Measurements from ENCODE around the gene MYO9A. TPM values are rescaled to one million over a fixed set of nuclear protein-coding genes. Genes with fewer than 3 reads are reported as not detected.
"Not testable (repeated sequence)": the region's sequence is repeated elsewhere in the genome, so short reads cannot be mapped to it uniquely, and the experiment has no call there.

MYO9A gene
- total RNA-seq, 1 donor from 2014 or later, result 73.4 TPM

DNA sequence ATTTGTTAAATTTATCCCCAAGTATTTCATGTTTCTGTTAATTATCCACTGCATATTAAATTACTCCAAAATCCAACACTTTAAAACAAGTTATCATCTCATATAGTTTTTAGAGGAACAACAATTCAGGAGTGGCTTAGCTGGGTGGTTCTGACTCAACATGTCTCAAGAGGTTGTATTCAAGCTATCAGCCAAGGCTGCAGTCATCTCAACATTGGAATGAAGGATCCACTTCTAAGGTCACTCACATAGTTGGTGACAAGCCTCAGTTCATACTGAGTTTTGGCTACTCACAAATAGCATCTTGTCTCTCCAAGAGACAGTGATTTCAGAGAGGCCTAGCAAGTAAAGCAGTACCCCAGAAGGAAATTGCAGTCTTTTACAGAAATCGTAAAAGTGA is 172.9 kb downstream of the MYO9A start:
- DNase-seq (ENCODE audit: low spot score), result no peak

GRCh38 chr15:71943806-71944205 is 174.1 kb downstream of the MYO9A start:
- DNase-seq (ENCODE audit: low spot score), result no peak

DNA sequence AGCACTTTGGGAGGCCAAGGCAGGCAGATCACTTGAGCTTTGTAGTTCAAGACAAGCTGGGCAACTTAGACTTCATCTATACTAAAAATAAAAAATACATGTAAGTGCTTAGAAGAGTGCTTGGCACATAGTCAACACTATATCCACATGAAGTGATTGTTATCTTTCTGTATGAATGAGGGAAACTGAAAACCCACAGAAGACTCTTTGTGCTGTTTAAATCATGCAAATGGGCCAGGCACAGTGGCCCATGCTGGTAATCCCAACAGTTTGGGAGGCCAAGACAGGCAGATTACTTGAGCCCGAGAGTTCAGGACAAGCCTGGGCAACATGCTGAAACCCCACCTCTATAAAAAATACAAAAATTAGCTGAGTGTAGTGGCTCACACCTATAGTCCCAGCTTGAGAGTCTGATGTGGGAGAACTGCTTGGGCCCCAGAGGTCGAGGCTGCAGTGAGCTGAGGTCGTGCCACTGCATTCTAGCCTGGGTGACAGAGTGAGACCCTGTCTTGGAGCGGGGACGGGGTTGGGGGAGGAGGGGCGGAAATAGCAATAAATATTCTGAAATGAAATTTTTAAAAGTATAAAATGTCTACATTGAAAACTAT is 177.9 kb downstream of the MYO9A start:
- no peak for DNase-seq (ENCODE audit: low spot score)

DNA sequence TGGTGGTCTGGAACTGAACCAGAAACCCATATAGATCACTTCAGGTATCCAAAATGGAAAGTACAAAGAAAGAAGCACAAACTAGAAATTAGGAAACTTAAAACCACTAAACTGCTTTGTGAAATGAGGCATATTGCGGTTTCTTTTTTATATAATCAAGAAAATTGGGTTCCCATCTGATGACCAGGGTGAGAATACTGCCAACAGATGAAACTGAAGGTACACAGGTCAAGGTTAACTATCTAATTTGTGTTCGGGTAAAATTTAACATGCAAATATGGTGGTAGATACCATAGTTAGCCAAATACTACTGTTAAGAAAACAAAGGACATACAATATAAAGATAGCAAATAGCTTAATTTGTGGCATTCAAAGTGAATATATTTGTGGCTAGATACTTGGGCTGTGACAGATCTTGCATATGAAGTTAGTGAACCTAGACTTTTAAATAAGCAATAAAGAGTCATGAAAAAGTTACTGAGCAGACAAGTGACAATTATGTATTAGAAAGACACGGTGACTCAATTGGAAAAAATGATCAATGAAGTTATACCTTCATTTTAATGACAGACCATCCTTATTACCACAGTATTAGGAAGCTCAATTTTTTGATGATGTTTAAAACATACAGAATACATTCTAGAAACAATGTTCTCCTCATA is 180.2 kb downstream of the MYO9A start:
- no peak for DNase-seq (ENCODE audit: low spot score)

DNA sequence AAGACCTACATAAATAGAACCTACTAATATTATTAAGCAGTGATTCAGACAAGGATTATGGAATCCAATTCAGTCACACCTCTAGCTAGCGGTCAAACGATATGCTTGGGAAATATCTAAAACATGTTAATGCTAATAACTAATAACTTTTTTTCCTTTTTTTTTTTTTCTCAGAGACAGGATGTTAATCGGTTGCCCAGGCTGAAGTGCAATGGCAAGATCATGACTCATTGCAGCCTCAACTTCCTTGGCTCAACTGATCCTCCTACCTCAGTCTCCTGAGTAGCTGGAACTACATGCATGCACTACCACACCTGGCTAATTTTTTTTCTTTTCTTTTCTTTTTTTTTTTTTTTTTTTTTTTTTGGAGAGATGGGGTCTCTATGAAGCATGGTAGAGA is 183.5 kb downstream of the MYO9A start:
- no peak for DNase-seq (ENCODE audit: low spot score)

DNA sequence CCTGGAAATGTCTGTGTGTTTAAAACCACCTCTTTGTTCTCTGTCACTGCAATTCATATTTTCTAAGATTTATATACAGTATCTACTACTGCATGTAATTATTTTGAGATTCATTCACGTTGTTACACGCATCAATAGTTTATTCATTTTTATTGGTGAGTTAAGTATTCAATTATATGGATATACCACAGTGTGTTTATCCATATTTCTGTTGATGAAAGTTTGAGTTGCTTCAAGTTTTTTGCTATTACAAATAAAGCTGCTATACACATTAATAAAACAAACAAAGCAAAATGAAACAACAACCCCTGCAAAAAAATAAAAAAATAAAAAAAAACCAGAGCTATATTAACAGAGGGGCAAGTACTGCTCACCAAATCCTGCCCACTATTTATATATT is 185.3 kb downstream of the MYO9A start:
- DNase-seq (ENCODE audit: low spot score), result no peak

- DNase-seq (ENCODE audit: low spot score), result no peak
Measured at GRCh38 chr15:71931261-71931660, 186.7 kb downstream of the MYO9A start.

- no peak for DNase-seq (ENCODE audit: low spot score)
Measured at GRCh38 chr15:71925145-71925544, 192.8 kb downstream of the MYO9A start.

- DNase-seq (ENCODE audit: low spot score), result no peak
Measured at GRCh38 chr15:71921191-71921590, 196.8 kb downstream of the MYO9A start.

- no peak for DNase-seq (ENCODE audit: low spot score)
Measured at GRCh38 chr15:71920573-71920972, 197.4 kb downstream of the MYO9A start.

DNA sequence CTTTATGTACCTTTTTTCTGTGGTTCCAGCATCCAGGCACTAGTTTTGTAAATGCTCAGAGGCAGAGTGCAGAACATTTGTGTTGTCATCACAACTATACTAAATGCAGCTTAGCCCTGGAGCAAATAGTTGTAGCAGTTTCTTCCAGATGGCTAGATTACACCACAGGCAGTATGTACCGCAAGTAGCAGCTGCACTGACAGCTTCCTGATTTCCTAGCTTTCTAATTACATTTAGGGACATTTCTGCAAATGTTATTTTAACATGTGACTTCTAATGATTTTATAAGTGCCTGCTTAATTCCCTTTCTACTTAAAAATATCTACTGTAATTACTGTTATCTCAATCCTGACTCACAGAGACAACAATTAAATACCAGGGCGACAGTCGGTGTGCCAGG is 201.1 kb downstream of the MYO9A start:
- no peak for DNase-seq (ENCODE audit: low spot score)

GRCh38 chr15:71914092-71914491 is 203.9 kb downstream of the MYO9A start:
- no peak for DNase-seq (ENCODE audit: low spot score)

DNA sequence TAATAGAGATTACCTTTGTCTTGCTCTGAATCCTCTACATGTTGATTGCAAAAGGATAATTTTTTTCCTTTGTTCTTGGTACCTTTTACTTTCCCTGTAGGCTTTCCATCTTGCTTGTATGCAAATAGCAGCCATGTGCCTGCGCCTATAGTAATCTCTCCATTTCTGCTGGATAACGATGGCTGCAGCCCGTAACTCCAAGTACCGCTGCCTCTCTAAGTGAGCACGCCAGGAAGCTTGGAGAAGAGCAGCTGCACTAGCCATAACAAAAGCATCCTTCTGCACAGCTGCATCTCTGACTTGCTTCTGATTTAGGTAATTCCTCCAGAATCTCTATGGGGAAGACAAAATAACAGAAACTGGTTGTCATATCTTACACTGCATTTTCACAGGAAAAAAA is 218.3 kb downstream of the MYO9A start:
- no peak for DNase-seq (ENCODE audit: low spot score)

DNA sequence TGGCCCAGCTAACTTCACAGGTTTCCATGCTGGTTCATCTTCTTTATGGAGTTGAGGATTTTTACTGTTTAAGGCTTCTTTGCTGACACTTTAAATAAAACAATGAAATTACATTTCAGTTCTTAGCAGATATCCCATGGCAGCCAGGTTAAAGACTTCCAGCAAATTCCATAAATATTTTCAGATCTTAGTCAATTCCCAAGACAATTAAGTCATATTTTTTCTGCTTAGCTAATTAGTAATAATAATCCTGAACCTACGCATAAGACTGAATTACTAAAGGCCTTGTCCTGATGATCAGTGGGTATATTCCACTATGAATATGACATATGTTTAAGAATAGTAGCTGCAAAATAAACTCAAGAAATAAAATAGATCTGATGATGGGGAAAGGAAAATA is 224.3 kb downstream of the MYO9A start:
- DNase-seq (ENCODE audit: low spot score), result no peak

GRCh38 chr15:71892335-71892734 is 225.6 kb downstream of the MYO9A start:
- DNase-seq (ENCODE audit: low spot score), result no peak

- DNase-seq (ENCODE audit: low spot score), result no peak
Measured at GRCh38 chr15:71891026-71891425, 226.9 kb downstream of the MYO9A start.

GRCh38 chr15:71889947-71890346 is 228.0 kb downstream of the MYO9A start:
- no peak for DNase-seq (ENCODE audit: low spot score)

DNA sequence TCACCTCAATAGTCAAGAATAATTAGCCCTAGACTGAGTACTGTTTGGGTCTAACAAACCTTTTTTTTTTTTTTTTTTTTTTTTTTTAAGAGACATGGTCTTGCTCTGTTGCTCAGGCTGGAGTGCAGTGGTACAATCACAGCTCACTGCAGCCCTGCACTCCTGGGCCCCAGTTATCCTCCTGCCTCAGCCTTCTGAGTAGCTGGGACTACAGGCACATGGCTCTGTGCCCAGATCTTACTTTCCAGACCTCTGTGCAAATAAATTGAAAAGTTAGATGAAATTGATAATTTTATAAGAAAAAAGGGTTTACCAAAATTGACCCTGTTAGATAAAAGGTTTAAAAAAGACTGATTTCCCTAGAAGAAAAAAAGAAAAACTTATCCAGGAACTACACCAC is 228.6 kb downstream of the MYO9A start:
- no peak for DNase-seq (ENCODE audit: low spot score)

- DNase-seq (ENCODE audit: low spot score), result no peak
Measured at GRCh38 chr15:71888797-71889196, 229.2 kb downstream of the MYO9A start.

DNA sequence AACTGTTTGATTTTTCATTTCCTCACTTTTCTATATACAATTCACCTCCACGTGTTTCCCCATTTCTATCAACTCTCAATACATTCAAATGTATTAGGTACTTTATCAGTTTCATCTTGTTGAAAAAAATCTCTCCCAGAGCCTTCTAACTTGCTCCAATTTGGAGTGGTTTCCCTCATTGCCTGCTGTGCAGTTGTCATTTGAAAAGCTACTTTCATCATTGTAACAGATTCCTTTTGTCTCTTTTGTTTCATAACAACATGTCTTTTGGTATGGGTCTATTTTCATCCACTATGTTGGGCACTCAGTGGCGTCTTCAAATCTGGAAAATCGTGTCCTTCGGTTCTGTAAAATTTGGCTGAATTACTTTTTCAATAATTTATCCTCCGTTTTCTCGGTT is 232.6 kb downstream of the MYO9A start:
- no peak for DNase-seq (ENCODE audit: low spot score)

DNA sequence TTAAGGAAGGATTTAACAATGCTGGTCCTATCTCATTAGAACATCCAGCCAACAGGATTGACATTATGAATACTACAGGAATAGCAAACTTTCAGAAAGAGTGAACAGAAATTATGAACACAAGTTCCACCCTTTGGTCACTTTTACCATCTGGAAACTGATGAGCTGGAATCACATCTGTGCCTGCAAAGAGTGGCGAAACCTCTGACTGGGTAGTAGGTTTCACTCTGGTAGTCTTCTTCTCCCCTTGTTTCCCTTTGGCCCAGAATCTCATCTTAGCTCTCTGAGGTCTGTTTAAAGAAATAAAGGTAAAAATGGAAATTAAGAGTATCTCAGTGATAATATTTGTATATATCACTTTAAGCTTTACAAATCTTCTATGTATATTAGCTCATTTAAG is 234.5 kb downstream of the MYO9A start:
- DNase-seq (ENCODE audit: low spot score), result no peak

GRCh38 chr15:71880276-71880675 is 237.7 kb downstream of the MYO9A start:
- DNase-seq (ENCODE audit: low spot score), result no peak

GRCh38 chr15:71874245-71874644 is 243.7 kb downstream of the MYO9A start:
- no peak for DNase-seq (ENCODE audit: low spot score)

DNA sequence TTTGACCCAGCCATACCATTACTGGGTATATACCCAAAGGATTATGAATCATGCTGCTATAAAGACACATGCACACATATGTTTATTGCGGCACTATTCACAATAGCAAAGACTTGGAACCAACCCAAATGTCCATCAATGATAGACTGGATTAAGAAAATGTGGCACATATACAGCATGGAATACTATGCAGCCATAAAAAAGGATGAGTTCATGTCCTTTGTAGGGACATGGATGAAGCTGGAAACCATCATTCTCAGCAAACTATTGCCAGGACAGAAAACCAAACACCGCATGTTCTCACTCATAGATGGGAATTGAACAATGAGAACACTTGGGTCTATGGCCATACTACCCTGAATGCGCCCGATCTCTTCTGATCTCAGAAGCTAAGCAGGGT is 259.7 kb downstream of the MYO9A start:
- not testable (repeated sequence) for DNase-seq (ENCODE audit: low spot score)

All from ureter (tissue), 1 donor.